ENCODE results near the gene EPHA3.
"Not testable (repeated sequence)": the region's sequence is repeated elsewhere in the genome, so short reads cannot be mapped to it uniquely, and the experiment has no call there.

EPHA3 gene

DNA sequence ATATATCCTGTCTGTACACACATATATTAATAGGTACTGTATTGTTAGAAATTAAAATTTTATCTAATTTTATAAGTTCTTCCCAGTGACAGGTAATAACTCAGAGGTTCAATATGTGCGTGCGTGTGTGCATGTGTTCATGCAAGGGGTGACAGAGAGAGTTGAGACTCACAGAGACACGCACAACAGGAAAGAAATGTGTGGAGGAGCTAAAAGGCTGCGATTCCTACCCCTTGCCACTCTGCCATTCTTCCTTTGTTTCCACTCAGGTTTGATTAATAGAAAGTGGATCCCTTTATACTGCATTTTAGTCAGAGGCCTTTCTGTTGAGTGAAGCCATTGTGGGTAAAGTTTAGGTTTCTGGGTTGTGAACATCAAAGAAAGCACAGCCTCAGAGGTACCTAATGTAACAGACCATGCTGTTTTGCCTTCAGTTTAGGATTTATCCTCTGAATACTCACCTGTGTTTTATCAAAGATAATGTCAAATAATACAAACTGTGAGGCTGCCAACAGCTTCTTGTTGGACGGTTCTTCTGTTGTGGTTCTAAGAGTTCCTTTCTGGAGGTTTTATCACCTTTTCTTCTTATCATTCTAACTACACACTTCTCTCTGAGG is 182.3 kb downstream of the EPHA3 start:
- ATAC-seq: no peak

DNA sequence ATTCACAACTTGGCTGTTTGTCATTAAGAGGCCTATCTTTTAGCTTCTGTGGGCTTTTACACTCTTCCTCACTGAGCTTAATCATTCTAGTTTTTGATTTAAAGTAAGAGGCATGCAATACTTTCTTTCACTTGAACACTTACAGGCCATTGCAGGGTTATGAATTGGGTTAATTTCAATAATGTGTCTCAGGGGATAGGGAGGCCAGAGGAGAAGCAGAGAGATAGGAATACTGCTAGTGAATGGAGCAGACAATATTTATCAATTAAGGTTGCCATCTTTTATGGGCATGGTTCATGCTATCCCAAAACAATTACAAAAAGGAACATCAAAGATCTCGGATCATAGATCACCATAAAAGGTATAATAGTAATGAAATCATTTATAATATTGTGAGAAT is 189.8 kb downstream of the EPHA3 start:
- no peak for ATAC-seq

DNA sequence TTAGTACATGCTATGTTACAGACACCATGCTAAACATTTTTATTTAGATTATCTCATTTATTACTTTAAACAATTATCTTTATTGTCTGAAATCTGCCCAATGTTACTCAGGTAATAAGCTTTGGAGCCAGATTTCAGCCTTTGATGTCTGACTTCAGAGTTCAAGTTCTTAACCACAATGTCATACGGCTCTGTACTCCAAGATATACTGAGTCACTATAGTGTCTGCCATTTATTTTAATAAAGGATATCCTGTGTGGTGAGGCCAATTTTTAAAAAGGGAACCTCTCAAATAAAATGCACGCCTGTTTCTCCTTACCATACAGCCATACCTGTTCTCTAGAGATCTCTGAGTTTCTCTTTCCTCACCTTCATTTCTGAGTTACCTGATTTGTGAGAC is 193.1 kb downstream of the EPHA3 start:
- no peak for ATAC-seq

DNA sequence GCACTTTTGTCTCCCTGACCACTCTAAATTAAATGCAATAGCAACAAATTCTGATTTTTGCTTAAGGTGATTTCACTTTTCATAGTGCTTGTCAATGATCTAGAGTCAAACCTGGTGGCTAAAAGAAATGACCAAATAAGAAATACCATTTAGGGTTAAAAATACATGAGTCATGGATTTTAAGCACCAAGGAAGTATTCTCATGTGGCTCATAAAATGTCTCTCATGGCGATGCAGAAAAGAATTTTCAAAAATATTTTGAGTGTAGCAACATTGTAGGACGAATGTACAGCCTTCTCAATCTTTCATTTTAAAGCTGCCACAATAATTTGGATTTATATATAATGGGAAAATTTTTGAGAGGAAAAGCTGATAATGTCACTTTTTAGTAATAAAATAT is 193.6 kb downstream of the EPHA3 start:
- ATAC-seq: no peak

DNA sequence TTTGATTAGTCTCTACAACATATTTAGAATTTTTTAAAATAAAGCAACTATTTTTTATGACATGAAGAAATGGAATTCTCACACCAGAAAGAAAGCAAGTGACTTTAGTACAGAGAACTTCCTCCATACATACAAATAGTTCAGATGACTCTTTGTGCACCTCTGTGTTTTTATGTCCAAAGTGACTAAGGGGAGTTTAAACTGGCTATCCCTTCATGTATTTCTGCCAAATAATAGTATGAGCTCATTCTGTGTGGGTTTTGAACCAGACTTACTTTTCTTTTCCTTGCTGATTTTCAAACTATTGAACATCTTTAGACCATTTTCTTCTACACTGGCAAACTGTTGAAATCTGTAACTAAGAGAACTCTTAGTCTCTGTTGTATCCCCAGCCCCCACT is 196.3 kb downstream of the EPHA3 start:
- ATAC-seq: no peak

DNA sequence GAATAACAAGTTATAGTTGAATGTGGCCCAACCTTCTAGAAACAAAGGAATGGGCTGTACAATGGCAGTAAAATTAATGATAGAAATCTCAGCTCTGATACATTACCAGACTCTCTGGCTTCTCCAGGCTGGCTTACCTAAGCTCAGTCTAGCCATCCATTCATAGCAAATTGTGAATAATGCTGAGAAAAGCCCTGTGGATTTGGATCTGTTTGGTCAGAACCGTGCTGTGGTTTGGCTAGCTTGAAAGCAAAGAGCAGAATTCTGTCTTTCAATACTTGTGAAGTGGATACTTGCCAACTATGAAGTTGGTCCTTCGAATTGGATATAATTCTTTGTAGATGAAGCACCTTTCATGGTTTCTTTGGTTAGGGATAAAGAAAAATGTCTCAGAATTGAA is 199.1 kb downstream of the EPHA3 start:
- no peak for ATAC-seq

DNA sequence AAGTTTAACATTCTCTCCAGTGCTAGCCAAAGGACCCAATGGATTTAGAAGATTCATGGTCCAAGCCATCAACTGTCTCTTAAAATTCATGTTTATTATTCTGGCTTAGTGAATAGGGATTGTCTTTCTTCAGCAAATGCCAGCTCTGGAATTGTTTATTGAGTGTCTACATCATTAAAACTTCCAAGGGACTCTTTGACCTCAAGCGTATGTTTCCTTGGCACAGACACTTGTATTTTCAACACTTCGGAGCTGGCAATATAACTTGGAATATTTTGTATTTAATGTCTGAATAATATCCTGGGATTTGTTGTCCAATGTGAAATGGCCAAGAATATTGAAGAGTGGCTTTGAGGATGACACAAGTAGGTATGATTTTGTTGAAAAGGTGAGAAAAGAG is 204.2 kb downstream of the EPHA3 start:
- no peak for ATAC-seq

DNA sequence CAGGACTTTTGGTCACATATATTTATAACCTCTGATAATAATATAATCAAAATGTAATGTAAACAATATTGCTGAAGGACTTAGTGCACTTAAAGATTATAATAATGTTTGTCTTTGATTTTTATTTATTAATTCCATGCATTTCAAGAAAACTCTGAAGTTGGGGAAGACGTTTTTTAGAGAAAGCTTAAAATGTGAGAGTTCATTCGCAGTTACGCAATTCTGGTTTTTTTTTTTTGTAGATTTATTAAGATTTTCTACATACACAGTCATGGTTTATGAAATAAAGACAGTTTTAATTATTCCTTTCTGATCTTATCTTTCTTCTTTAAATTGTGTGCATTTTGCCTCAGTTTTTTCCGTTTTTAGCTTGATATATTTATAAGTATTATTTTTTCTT is 204.7 kb downstream of the EPHA3 start:
- ATAC-seq: no peak

DNA sequence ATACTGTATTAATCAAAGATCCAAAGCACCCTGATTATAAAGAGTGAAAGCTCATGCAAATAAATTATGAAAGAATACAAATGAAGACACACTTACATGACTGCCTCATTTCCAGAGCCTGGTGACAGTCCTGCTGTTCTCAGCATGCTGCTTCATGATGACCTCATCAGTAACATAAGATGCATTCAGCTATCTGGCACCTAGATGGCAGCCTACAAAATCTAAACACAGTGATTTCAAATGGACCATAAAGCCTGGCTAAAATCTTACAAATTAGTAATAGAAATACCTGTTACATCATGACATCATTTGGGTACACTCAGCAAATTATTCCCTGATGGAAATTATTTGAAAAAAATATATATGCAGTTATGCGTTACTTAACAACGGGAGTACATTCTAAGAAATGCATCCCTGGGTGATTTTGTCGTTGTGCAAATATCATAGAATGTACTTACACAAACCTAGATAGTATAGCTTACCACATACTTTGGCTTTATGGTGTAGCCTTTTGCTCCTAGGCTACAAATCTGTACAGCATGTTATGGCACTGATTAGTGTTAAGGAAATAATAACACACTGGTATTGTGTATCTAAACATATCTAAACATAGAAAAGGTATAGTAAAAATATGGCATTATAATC is 207.2 kb downstream of the EPHA3 start:
- no peak for ATAC-seq

DNA sequence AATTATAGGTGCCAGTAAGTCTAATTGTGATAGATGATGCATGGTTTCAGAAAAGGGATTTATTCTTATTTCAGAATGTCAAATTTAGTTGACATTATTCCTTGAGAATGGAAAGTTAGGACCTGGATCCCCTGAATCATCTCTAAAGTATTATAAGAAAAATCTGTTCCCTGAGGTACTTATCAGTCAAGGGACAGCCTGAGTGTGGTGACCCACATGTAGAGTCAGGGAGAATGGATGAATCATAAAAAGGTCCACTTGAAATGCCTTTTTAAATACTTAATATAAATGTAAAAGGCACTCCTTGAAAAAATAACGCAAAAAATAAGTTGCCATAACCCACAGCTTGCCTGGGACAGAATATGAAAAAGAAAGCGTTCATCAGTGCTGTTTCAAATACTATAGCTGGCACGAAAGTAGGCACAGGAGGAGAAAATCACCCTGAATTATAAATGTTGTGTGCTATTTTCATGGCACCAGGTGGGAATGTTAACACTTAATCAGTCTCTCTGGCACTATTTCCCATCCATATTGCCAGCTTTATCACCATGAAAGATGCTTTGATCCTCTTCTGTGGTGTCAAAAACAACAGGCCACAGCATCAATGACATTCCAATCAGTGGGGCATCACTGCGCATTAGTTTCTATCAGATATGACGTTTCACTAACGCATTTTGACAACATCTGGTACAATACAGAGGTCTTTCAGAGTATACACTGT is 208.5 kb downstream of the EPHA3 start:
- no peak for ATAC-seq

DNA sequence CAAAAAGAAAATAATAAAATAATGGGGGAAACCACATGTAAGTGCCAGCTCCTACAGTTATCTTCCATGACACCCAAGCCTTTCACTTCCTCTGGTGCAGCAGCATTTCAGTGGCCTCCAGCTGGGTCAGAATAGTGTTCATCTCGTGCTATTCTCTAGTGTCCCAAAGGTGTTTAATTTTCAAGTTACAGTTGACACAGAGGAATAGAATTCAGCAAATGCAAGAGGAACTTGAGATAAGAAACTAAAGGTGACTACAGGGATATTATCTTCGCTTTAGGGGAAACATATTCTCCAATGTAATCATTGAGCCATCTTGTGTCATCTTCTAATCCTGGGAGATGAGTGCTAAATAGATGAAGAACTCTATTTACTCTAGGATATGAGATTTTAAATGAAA is 212.8 kb downstream of the EPHA3 start:
- no peak for ATAC-seq

DNA sequence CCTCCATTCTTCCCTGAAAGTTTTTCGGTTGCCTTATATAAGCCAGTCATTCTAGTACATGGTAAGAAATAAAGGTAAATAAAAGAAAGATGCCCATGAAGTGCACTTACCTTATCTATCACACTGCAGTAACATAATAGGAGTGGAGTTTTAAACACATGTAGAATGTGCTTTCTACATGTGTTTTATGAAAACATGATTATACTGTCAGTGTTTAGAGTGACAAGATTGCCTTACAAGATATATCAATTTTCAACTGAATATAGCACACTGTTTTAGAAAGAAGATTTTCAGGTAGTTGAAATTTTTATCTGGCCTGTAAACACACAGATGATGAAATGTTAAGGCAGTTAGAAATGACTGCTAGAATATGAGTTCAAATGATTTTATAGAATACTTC is 219.6 kb downstream of the EPHA3 start:
- ATAC-seq: no peak

DNA sequence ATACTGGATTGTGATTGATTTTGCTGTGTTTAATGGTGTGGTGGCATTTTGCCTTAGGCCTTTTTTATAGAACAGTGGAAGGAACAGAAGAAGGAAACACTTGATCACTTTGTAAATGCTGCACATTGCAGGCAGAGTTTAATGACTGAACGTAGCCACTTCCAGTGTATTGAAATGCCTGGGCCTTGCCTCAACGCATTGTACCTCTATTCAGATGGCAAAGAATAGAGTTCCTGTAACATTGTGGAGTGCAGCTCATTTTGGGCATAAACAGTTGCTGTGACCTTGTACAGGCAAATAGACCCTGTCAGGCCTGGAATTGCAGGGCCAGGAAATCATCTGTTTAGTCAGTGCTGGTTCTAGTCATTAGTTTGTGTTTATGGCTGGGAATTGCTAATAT is 225.0 kb downstream of the EPHA3 start:
- ATAC-seq: no peak

DNA sequence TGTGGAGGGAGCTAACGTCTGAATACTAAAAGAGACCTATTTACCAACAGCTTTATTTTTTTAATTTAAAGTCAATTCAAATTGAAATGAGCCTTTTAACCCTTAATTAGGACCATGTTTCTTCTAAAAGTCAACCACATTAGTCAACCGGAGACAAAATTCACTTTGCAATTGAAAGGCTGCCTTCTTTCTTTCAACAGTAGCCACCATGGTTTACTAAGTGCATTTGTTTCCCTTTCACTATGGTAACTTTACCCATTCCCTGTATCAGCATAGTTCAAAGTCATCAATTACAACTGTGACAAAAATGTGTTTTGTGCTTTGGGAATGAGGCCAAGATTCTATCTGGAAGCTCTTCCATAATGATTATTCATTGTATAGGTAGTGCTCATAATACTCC is 225.4 kb downstream of the EPHA3 start:
- ATAC-seq: no peak

DNA sequence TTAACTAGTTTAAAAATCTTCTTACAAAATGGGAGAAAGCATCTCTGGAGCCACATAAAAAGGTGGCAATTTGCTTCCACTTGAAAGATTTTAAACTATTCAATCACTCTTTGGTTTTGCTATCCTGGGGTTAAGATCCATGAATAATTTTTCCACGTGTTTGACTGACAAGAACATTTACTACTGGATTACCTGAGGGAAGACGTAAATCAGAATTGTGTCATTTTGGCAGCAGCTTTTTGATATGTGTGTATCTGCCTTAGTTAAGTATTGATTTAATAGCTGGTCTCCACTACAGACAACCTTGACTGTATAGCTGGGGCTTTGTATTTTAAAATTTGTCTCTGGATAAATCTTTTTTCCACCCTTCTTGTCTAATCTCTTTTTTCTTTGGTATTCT is 228.3 kb downstream of the EPHA3 start:
- ATAC-seq: no peak

DNA sequence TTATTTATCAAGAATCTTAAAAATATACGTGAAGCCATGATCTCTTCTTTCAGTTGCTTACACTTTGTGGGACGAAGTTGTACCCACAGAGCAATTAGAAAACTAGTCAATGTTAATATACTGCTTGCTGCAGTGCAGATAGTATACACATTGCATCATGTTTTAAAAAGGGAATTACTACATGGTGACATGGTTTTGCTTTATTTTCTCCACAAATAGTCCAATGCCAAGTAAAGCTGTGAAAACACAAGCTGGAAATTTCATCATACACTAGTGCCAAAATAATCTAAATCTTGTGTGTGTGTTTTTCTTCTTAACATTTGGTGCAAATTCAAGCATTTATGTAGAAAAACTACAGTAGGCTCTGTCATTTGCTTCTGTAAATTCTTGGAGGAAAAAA is 233.0 kb downstream of the EPHA3 start:
- no peak for ATAC-seq

DNA sequence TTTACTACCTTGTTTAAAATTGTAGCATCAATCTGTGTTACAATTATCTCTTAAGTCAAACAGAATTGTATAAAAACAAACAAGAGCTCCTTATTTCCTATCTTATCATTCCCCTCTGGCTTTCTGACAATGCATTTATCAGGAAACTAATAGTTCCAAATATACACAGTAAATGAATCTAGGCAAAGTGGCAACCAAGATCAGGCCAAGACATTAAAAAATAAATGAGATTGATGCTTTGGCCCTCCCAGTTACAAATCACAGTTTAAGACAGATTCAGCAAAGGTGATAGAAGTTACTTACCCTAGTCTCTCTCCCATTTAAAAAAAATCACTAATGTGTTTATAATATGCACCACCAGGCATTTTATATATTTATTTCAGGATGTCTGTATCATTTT is 236.7 kb downstream of the EPHA3 start:
- ATAC-seq: no peak

DNA sequence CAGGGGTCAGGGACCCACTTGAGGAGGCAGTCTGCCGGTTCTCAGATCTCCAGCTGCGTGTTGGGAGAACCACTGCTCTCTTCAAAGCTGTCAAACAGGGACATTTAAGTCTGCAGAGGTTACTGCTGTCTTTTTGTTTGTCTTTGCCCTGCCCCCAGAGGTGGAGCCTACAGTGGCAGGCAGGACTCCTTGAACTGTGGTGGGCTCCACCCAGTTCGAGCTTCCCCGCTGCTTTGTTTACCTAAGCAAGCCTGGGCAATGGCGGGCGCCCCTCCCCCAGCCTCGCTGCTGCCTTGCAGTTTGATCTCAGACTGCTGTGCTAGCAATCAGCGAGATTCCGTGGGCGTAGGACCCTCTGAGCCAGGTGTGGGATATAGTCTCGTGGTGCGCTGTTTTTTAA is 243.5 kb downstream of the EPHA3 start:
- ATAC-seq: not testable (repeated sequence)

DNA sequence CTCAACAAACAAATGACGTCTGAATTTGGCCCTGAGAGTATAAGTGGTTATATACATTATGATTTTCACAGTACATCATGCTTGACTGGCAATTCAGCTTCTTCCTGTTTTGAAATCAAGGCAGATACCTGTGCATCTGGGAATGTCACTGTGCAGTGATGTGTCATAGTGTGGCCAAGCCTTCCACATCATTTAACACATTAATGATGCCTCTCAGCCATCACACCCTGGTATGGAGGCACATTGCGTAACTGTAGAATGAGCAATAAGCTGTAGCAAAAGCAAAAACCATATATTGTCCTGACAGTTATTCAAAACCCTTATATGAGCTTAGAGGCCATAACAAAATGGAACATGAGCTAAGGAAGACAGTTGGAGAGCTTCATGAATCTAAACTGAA is 246.0 kb downstream of the EPHA3 start:
- no peak for ATAC-seq

DNA sequence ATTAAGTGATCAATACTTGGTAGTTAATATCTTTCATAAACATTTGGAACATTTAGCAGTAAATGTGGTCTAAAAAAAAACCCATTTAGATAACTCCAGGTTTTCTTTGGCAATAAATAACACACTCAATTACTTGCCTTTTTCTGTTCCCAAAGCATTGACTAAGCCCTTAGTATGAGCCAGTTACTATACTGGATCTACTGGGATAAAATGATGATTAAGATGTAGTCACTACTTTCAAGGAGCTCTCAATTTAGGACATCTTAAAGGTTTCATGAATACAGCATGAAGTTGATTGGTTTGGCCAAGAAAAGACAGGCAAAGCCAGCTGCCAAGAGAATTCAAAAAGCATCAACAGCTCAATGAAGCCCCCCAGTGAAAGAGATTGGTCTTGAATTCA is 250.9 kb downstream of the EPHA3 start:
- ATAC-seq: no peak

DNA sequence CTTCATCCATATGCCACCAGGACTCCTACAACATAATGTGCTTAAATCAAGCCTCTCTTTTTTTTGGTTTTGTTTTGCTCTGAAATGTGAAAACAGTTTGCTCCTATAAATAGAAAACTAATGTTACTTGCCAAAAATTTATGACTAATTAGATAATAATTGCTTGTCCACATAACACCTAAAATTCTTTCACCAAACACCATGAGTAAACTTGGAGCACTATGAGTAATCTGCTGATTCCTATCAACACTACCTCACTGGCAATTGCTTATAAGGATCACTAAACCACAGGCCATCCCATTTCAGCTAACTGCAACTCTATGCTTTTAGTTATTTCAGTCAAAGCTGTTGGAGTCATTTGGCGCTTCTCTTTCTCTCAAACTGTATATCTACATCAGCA is 252.7 kb downstream of the EPHA3 start:
- no peak for ATAC-seq

DNA sequence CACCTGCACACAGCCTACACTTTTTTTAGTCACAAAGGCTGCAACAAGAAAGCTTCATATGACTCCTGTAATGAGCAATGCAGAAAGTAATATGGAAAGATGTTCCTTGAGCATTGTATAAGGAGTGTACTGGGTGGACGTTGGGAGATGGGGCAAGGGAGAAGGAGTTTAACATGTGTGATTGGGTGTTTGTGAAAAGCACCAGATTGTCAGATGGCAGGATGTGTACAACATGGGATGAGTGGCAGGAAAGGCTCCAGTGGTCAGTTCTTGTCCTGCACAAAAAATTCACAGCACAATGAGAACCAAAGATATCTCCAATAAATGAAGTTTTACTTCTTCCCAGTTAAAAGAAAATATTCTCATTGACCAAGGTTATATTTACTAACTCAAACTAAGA is 255.1 kb downstream of the EPHA3 start:
- no peak for ATAC-seq

DNA sequence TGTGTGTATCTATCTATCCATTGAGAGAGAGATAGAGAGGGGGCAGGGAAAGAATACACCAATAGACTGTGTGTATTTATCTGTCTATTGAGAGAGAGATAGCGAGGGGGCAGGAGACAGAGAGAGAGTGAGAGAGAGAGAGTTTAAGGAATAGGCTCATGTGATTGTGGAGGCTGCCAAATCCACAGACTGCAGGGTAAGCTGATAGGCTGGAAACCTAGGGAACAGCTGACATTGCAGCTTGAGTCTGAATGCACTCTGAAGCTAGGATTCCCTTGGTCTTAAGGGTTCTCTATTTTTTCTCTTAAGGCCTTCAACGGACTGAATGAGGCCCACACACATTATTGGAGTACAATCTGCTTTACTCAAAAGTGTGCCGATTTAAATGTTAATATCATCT is 255.8 kb downstream of the EPHA3 start:
- no peak for ATAC-seq

DNA sequence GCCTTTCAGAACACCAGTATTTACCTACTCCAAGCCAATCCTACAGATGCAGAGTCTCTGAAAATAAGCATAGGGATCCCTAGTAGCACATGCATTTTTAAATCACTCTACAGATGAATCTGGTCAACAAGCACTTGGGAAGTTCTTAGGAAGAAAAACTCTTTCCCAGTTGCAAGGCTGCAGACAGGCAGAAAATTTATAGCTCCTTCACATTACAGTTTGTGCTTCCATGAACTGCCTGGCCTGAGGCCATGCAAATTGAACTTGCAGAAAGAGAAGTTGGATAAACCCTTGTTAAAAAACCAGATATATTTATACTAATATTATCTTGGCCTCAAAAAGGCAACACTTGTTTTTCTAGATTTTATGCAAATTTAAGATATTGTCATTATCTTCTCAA is 256.9 kb downstream of the EPHA3 start:
- no peak for ATAC-seq

DNA sequence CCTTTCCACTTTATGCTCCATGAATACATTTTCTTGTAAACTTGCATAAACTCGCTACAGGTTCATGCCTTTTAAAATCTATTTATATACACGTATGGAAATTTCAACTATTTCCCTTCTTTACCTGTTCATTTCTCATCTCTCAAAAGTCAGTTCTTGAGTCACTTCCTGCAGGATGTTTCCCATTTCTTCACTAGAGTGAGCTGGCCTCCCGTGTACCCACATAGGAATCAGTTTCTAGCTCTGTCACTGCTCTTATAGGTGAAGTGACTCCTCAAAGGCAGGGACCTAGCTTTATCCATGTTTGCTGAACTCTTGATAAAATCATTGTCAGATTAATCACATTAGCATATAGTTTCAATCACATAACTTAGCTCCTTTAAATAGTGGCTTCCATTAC is 259.7 kb downstream of the EPHA3 start:
- no peak for ATAC-seq
